GM19238 (cell line): ENCODE data around the gene ARHGEF11.

Experiments
- DNase-seq: peaks from one replicate; pipeline ENCODE4 v3.0.0; 2011; ENCODE audit warnings: low spot score; ENCODE audit not compliant: insufficient read length

ARHGEF11 gene

GRCh38 chr1:156951371-156951770 lies 94.2 kb downstream of the ARHGEF11 start:
- DNase-seq, result no peak

GRCh38 chr1:156949127-156949526 lies 96.4 kb downstream of the ARHGEF11 start:
- DNase-seq, result no peak

- DNase-seq, result no peak
These were observed 96.8 kb downstream of the ARHGEF11 start for GRCh38 chr1:156948708-156949107.

- no peak for DNase-seq
These were observed 97.6 kb downstream of the ARHGEF11 start for GRCh38 chr1:156947818-156948525.

- DNase-seq, result no peak
These were observed 98.4 kb downstream of the ARHGEF11 start for GRCh38 chr1:156947127-156947526.

GRCh38 chr1:156945881-156946661 lies 99.5 kb downstream of the ARHGEF11 start:
- no peak for DNase-seq

- DNase-seq, result no peak
These were observed 100.7 kb downstream of the ARHGEF11 start for GRCh38 chr1:156944848-156945247.

GRCh38 chr1:156944268-156944667 lies 101.3 kb downstream of the ARHGEF11 start:
- no peak for DNase-seq

- no peak for DNase-seq
These were observed 101.8 kb downstream of the ARHGEF11 start for GRCh38 chr1:156943756-156944155.

GRCh38 chr1:156942576-156942975 lies 103.0 kb downstream of the ARHGEF11 start:
- DNase-seq, result no peak

- no peak for DNase-seq
These were observed 103.4 kb downstream of the ARHGEF11 start for GRCh38 chr1:156942176-156942575.

GRCh38 chr1:156941675-156942074 lies 103.9 kb downstream of the ARHGEF11 start:
- no peak for DNase-seq

GRCh38 chr1:156939786-156940334 lies 105.7 kb downstream of the ARHGEF11 start:
- DNase-seq, result no peak

GRCh38 chr1:156938813-156939212 lies 106.7 kb downstream of the ARHGEF11 start:
- no peak for DNase-seq

GRCh38 chr1:156937883-156938282 lies 107.7 kb downstream of the ARHGEF11 start:
- no peak for DNase-seq

- no peak for DNase-seq
These were observed 108.8 kb downstream of the ARHGEF11 start for GRCh38 chr1:156936721-156937220.

- DNase-seq, result no peak
These were observed 109.4 kb downstream of the ARHGEF11 start for GRCh38 chr1:156936191-156936590.

GRCh38 chr1:156935505-156936128 lies 109.9 kb downstream of the ARHGEF11 start:
- no peak for DNase-seq

GRCh38 chr1:156933136-156933535 lies 112.4 kb downstream of the ARHGEF11 start:
- DNase-seq, result no peak

GRCh38 chr1:156931974-156932710 lies 113.4 kb downstream of the ARHGEF11 start:
- DNase-seq, result no peak
